SK-N-SH treated with all-trans-retinoic acid at 6 μM for 48 hours (cell line): ENCODE data around the gene PPP1R1C.

ENCODE experiments used
- ATAC-seq: fragments of 200-7000 bp; cut with Tn5 transposase; 3 replicates; pipeline ENCODE4 v1.9.1; 2020; ENCODE audit warnings: mild to moderate bottlenecking, moderate library complexity
- ARNTL ChIP-seq: fragments of 450-650 bp; formaldehyde crosslinking; IDR thresholded peaks from 2 replicates; pipeline ENCODE4 v1.5.0; 2020; ENCODE audit warnings: low read depth, mild to moderate bottlenecking, moderate library complexity, borderline replicate concordance
- BACH2 ChIP-seq: fragments of 250-450 bp; sonication (Bioruptor Pico); IDR thresholded peaks from 2 replicates; pipeline ENCODE4 v1.9.0; 2021; ENCODE audit warnings: mild to moderate bottlenecking, borderline replicate concordance
- CSDC2 ChIP-seq: fragments of 250-450 bp; sonication (Bioruptor Pico); IDR thresholded peaks from 2 replicates; pipeline ENCODE4 v1.5.0; 2020; ENCODE audit warnings: mild to moderate bottlenecking, moderate library complexity
- ESRRG ChIP-seq: fragments of 250-450 bp; sonication (Bioruptor Pico); IDR thresholded peaks from 2 replicates; pipeline ENCODE4 v1.6.1; 2021; ENCODE audit warnings: mild to moderate bottlenecking
- GLIS3 ChIP-seq: fragments of 250-450 bp; sonication (Bioruptor Pico); IDR thresholded peaks from 2 replicates; pipeline ENCODE4 v1.5.0; 2020; ENCODE audit warnings: mild to moderate bottlenecking, moderate library complexity
- ISL1 ChIP-seq: fragments of 250-450 bp; sonication (Bioruptor Pico); IDR thresholded peaks from 2 replicates; pipeline ENCODE4 v2.1.2; 2022; ENCODE audit warnings: mild to moderate bottlenecking, moderate library complexity
- PPARA ChIP-seq: fragments of 250-450 bp; sonication (Bioruptor Pico); IDR thresholded peaks from 2 replicates; pipeline ENCODE4 v1.5.0; 2020; ENCODE audit warnings: mild to moderate bottlenecking, borderline replicate concordance
- SNAI2 ChIP-seq: fragments of 250-450 bp; sonication (Bioruptor Pico); IDR thresholded peaks from 2 replicates; pipeline ENCODE4 v1.5.0; 2020; ENCODE audit warnings: mild to moderate bottlenecking, moderate library complexity
- TCF4 ChIP-seq: fragments of 250-450 bp; sonication (Bioruptor Pico); IDR thresholded peaks from 2 replicates; pipeline ENCODE4 v1.8.0; 2021; ENCODE audit warnings: mild to moderate bottlenecking, moderate library complexity, borderline replicate concordance
- TOX ChIP-seq: fragments of 250-450 bp; sonication (Bioruptor Pico); IDR thresholded peaks from 2 replicates; pipeline ENCODE4 v1.8.0; 2021; ENCODE audit warnings: mild to moderate bottlenecking, moderate library complexity, borderline replicate concordance
- ZC3H10 ChIP-seq: fragments of 250-450 bp; sonication (Bioruptor Pico); IDR thresholded peaks from 2 replicates; pipeline ENCODE4 v1.5.1; 2021; ENCODE audit warnings: mild to moderate bottlenecking, moderate library complexity
- ZFP3 ChIP-seq: fragments of 250-450 bp; sonication (Bioruptor Pico); IDR thresholded peaks from 2 replicates; pipeline ENCODE4 v1.5.0; 2020; ENCODE audit warnings: mild to moderate bottlenecking, moderate library complexity
- ZNF565 ChIP-seq: fragments of 450-650 bp; formaldehyde crosslinking; conservative IDR thresholded peaks from 2 replicates; pipeline ENCODE4 v1.5.0; 2020; ENCODE audit warnings: low read depth, mild to moderate bottlenecking, moderate library complexity
- ZNF70 ChIP-seq: fragments of 450-650 bp; formaldehyde crosslinking; IDR thresholded peaks from 2 replicates; pipeline ENCODE4 v1.5.0; 2020; ENCODE audit warnings: mild to moderate bottlenecking, moderate library complexity
- ZNF8 ChIP-seq: fragments of 450-650 bp; formaldehyde crosslinking; IDR thresholded peaks from 2 replicates; pipeline ENCODE4 v1.5.0; 2020; ENCODE audit warnings: mild to moderate bottlenecking, moderate library complexity
- TF ChIP-seq, protein P1 (sequence below): fragments of 250-450 bp; sonication (Bioruptor Pico); IDR thresholded peaks from 2 replicates; pipeline ENCODE4 v1.5.1; 2021; ENCODE audit warnings: mild to moderate bottlenecking, moderate library complexity
- TF ChIP-seq, protein P2 (sequence below): fragments of 250-450 bp; sonication (Bioruptor Pico); IDR thresholded peaks from 2 replicates; pipeline ENCODE4 v1.8.0; 2020; ENCODE audit warnings: mild to moderate bottlenecking, moderate library complexity, borderline replicate concordance
- TF ChIP-seq, protein P3 (sequence below): fragments of 250-450 bp; sonication (Bioruptor Pico); IDR thresholded peaks from 2 replicates; pipeline ENCODE4 v1.5.1; 2020; ENCODE audit warnings: low read depth, mild to moderate bottlenecking, moderate library complexity
- TF ChIP-seq, protein P4 (sequence below): fragments of 250-450 bp; sonication (Bioruptor Pico); IDR thresholded peaks from 2 replicates; pipeline ENCODE4 v1.5.0; 2020; ENCODE audit warnings: mild to moderate bottlenecking, moderate library complexity

PPP1R1C gene

DNA sequence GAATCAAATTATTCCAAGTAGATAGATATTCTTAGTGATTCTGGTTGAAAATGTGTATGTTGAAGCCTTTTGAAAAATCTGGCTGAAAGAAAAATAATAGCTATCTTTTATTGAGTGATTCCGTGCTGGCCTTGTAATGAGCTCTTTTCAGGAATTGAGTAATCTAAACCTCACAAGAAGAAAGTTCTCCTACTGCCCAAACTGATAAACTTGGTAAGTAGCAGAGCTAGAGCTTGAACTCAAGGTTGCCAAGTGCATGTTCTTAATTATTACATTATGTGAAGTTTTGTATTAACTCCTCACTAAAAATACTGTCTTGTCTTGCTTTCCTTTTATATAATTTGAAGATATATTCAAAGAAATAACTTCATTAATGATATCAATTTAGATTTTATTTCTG is 1.6 kb upstream of the PPP1R1C start:
- TF ChIP-seq, protein P1, sequence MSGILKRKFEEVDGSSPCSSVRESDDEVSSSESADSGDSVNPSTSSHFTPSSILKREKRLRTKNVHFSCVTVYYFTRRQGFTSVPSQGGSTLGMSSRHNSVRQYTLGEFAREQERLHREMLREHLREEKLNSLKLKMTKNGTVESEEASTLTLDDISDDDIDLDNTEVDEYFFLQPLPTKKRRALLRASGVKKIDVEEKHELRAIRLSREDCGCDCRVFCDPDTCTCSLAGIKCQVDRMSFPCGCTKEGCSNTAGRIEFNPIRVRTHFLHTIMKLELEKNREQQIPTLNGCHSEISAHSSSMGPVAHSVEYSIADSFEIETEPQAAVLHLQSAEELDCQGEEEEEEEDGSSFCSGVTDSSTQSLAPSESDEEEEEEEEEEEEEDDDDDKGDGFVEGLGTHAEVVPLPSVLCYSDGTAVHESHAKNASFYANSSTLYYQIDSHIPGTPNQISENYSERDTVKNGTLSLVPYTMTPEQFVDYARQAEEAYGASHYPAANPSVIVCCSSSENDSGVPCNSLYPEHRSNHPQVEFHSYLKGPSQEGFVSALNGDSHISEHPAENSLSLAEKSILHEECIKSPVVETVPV (CRISPR knock-in tag): no peak
- no peak for TF ChIP-seq ZFP3 (CRISPR knock-in tag)
- TF ChIP-seq ESRRG (CRISPR knock-in tag): no peak
- no peak for TF ChIP-seq PPARA (CRISPR knock-in tag)
- no peak for TF ChIP-seq ZNF565 (CRISPR knock-in tag)
- no peak for TF ChIP-seq TOX (CRISPR knock-in tag)
- no peak for TF ChIP-seq ZC3H10 (CRISPR knock-in tag)
- TF ChIP-seq SNAI2: no peak
- no peak for TF ChIP-seq ISL1 (CRISPR knock-in tag)
- no peak for TF ChIP-seq ARNTL
- no peak for TF ChIP-seq BACH2 (CRISPR knock-in tag)
- TF ChIP-seq, protein P2, sequence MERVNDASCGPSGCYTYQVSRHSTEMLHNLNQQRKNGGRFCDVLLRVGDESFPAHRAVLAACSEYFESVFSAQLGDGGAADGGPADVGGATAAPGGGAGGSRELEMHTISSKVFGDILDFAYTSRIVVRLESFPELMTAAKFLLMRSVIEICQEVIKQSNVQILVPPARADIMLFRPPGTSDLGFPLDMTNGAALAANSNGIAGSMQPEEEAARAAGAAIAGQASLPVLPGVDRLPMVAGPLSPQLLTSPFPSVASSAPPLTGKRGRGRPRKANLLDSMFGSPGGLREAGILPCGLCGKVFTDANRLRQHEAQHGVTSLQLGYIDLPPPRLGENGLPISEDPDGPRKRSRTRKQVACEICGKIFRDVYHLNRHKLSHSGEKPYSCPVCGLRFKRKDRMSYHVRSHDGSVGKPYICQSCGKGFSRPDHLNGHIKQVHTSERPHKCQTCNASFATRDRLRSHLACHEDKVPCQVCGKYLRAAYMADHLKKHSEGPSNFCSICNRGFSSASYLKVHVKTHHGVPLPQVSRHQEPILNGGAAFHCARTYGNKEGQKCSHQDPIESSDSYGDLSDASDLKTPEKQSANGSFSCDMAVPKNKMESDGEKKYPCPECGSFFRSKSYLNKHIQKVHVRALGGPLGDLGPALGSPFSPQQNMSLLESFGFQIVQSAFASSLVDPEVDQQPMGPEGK (CRISPR knock-in tag): no peak
- TF ChIP-seq TCF4 (CRISPR knock-in tag): no peak
- no peak for TF ChIP-seq ZNF70 (CRISPR knock-in tag)
- no peak for TF ChIP-seq ZNF8 (CRISPR knock-in tag)
- peak; percentile 78 for ATAC-seq

DNA sequence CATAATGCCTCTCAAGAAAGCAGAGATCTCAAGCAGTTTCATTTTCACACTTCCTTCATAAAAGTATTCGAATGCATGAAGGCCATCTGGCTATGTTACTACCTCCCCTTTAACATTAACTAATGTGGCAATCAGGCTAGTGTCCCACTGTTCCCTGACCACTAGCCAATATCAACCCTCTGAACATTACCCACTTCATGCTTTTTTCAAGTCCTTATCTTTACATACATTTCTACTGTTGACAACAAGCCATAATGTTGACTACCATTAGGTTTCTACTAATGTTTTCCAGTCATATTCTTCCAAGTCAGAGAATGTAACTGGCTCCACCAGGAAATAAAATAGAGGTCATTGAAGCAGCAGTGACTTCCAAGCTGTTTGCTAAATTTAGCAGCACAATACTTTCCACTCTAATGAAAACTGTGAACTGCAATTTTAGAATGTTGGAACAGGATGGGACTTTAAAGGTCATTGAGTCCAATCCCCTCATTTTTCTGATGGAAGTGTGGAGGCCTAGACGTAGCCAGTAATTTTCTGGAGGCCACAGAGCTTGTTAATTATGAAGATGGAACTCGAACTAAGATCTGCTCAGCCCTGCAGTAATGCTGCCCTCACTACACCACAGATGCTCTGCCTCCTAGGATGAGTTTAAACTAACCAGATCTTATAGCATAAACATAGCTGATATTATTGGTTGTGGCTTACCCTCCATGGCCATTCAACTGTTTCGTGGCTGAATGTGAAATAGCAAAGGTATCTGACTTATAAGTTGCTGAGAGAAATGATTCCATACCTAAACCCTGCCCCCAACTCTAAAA is 630 bp upstream of the PPP1R1C start:
- ATAC-seq: peak; percentile 20; the same call in 2 of the 3 replicates
- no peak for TF ChIP-seq ZNF565 (CRISPR knock-in tag)
- TF ChIP-seq GLIS3 (CRISPR knock-in tag): no peak
- no peak for TF ChIP-seq ARNTL

DNA sequence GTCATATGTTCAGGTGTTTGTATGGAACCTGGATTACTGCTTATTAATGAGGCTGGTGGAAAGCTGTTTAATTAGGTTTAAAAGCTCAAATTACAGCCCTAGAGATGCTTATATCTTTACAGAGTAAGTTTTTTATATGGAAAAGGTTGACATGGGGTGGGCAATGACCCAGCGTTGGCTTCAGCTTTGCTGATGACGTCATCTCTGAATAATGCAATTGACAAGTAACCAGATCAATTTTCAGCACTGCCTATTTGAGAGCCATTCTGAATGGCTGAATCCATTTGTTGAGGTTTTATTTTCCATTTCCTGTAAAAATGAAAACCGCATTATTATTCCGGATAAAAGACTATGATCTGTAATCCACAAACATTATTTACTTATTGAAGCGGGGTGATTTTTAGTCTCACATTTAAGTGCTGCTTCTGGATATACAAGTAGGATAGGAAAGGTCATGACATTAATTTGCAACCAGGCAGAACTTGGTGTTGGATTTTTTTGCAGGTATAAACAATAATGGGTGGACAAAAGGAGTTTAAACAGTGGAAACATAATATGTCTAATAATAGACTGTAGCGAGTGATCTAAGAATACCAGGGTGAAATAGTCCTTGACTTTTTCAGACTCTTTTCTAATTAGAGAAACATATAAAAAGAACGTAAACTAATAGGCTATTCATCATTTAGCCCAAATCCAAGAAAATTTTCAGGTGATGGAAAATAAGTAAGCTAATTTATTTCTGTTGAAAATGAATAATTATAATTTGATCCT is 2.7 kb downstream of the PPP1R1C start:
- TF ChIP-seq, protein P2 (CRISPR knock-in tag): no peak
- TF ChIP-seq BACH2 (CRISPR knock-in tag): no peak

DNA sequence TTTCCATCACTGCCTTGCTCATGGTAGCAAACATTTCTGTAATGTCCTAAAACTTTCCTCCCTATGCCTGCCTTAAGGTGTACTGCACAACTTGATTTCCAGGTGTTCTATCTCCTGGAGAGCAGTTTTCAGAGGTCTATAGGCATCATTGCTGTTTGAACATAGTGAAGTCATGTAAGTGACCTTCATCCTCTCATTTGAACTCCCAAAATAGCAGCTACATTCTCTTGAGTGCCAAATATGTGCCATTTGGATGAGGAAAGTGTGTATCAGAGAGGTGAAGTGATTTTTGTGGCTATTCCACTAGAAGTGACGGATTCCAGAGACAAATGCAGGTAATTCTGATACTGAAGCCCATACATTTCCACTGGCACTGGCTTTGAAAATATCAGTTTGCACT is 3.4 kb downstream of the PPP1R1C start:
- TF ChIP-seq ZC3H10 (CRISPR knock-in tag) (no peak), CSDC2 (CRISPR knock-in tag) (no peak), SNAI2 (no peak)
- ATAC-seq: no peak

More for the DNA sequence above, 2.7 kb downstream of the PPP1R1C start:
- no peak for ATAC-seq

DNA sequence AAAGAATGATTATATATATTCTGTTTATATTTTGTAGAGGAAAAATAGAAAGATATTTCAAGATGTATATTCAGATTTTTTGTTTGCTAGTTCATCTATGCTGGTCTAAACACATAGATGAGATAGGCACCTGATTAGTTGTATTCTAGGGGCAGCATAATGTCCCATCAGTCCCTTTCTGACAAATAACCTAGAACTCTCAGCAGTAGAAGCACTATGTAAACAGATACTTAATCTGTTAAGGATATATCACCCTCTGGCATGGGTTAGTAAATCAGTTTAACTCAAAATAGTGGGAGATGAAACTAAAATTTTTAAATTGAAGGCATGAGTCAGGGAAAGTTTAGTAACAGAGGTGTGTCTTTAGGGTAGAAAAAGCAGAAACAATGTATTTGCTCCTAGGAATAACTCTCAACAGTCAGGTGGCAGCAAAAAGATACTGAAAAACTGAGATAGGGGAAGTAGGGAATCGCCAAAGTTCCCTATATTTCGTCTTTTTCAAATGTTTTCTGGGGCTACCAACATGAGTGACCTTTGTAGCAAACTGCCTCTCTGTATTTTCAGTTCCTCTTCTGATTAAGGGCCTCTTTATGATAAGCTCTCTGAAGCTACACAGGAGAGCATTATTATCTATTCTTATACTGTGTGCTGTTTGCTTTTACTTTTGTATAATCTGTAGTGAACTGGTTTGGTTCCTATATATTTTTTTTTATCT is 5.7 kb downstream of the PPP1R1C start:
- ATAC-seq: no peak

More for the DNA sequence above, 5.7 kb downstream of the PPP1R1C start:
- TF ChIP-seq, protein P3, sequence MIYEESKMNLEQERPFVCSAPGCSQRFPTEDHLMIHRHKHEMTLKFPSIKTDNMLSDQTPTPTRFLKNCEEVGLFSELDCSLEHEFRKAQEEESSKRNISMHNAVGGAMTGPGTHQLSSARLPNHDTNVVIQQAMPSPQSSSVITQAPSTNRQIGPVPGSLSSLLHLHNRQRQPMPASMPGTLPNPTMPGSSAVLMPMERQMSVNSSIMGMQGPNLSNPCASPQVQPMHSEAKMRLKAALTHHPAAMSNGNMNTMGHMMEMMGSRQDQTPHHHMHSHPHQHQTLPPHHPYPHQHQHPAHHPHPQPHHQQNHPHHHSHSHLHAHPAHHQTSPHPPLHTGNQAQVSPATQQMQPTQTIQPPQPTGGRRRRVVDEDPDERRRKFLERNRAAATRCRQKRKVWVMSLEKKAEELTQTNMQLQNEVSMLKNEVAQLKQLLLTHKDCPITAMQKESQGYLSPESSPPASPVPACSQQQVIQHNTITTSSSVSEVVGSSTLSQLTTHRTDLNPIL: no peak
- TF ChIP-seq ZC3H10 (CRISPR knock-in tag) (no peak), ISL1 (CRISPR knock-in tag) (no peak), ARNTL (no peak), CSDC2 (CRISPR knock-in tag) (no peak), ZNF8 (CRISPR knock-in tag) (no peak)
- TF ChIP-seq, protein P4, sequence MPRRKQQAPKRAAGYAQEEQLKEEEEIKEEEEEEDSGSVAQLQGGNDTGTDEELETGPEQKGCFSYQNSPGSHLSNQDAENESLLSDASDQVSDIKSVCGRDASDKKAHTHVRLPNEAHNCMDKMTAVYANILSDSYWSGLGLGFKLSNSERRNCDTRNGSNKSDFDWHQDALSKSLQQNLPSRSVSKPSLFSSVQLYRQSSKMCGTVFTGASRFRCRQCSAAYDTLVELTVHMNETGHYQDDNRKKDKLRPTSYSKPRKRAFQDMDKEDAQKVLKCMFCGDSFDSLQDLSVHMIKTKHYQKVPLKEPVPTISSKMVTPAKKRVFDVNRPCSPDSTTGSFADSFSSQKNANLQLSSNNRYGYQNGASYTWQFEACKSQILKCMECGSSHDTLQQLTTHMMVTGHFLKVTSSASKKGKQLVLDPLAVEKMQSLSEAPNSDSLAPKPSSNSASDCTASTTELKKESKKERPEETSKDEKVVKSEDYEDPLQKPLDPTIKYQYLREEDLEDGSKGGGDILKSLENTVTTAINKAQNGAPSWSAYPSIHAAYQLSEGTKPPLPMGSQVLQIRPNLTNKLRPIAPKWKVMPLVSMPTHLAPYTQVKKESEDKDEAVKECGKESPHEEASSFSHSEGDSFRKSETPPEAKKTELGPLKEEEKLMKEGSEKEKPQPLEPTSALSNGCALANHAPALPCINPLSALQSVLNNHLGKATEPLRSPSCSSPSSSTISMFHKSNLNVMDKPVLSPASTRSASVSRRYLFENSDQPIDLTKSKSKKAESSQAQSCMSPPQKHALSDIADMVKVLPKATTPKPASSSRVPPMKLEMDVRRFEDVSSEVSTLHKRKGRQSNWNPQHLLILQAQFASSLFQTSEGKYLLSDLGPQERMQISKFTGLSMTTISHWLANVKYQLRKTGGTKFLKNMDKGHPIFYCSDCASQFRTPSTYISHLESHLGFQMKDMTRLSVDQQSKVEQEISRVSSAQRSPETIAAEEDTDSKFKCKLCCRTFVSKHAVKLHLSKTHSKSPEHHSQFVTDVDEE (CRISPR knock-in tag): no peak
- TF ChIP-seq, protein P1 (CRISPR knock-in tag): no peak
